T-helper 2 cell (primary cell): Measurements from ENCODE around the gene CCDC69.
A peak's percentile ranks its signal among the peaks of the same experiment; 100 is the strongest.

Experiments
- DNase-seq, 5 experiments: peaks; one replicate each; pipeline versions ENCODE4 v3.0.0 to v3.0.0-alpha.2; 2012 to 2022

CCDC69 gene

DNA sequence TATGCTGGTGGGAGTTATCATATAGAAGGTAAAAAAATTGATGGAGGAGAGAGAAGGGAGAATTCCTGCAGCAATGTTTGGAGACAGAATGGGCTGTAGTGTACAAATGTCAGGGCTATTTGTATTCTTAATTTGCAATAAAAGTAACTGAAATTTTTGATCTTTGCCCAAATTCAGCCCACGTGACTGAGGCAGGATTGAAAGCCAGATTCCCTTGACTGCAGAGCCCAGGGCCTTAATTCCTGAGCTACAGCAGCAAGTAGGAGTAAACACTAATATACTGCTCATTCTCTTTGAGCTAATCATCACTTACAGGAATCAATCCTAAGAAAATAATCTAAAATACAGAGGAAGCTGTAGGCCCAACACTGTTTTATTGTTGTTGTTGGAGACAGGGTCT is 61.1 kb downstream of the CCDC69 start:
- no peak for DNase-seq

GRCh38 chr5:151159649-151160373 is 64.1 kb downstream of the CCDC69 start:
- no peak for DNase-seq

DNA sequence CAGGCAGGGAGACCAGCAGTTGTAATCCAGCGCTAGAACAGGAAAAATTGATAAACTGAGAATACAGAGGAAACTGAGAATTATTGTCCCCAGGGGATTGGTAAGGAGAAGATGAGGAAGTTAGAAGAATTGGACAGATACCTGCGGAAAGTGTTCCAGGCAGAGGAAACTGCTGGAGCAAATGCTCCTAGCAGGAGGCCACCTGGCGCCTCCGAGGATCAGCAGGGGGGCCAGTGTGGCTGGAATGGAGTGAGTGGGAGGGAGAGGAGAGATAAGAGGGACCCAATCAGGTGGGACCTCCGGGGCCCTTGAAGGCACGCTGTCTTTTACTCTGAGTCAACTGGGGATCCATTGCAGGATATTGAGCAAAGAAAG is 65.6 kb downstream of the CCDC69 start:
- no peak for DNase-seq

- DNase-seq = peak; percentile 55 to 81 (median 63)
Measured at GRCh38 chr5:151157426-151158286, 66.2 kb downstream of the CCDC69 start, which contains the start of gene ANXA6. Gene ANXA6 (minus strand): TSS chr5:151157779. CDS start chr5:151147901, 9,878 bp downstream.

GRCh38 chr5:151156507-151157420 is 67.1 kb downstream of the CCDC69 start:
- DNase-seq = peak in 1 of 5 experiments; percentile 58

DNA sequence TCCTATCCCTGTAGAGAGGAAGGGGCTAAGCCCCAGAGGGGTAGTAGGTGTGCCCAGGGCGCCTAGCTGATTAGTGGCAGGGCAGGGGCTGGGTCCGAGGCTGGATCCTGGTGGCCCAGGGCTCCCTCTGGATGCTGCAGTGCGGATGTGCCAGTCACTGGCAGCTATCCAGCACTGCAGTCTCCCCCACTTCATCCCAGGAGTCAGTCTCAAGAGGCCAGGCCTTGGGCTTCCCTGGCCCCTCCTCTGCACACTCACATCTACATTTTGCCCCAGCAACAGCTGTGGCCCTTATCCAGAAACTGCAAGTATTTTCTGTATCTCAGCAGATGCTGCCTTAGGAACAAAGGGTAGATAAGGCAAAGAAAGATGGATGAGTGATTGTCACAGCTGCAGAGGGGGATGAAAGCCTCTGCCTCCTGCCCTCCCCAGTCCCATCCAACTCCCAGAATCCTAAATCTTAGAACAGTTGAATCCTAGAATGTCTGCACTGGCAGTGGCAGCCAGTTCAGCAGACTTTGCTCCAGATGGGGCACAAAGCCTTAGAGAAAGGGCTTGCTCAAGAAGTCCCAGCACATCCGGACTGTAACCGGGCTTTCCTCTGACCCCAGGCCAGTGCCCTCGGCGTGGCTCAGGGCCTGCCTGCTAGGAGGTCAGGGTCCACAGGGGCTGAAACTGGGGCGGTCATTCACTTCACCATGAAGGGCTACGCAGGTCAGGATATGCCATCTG is 68.0 kb downstream of the CCDC69 start:
- DNase-seq = peak in 1 of 5 experiments; percentile 61

- DNase-seq = peak in 3 of 5 experiments; percentile 59 to 86 (median 70)
Measured at GRCh38 chr5:151154931-151155774, 68.7 kb downstream of the CCDC69 start.

- peak in 1 of 5 experiments; percentile 64 for DNase-seq
Measured at GRCh38 chr5:151153766-151154272, 70.1 kb downstream of the CCDC69 start.

DNA sequence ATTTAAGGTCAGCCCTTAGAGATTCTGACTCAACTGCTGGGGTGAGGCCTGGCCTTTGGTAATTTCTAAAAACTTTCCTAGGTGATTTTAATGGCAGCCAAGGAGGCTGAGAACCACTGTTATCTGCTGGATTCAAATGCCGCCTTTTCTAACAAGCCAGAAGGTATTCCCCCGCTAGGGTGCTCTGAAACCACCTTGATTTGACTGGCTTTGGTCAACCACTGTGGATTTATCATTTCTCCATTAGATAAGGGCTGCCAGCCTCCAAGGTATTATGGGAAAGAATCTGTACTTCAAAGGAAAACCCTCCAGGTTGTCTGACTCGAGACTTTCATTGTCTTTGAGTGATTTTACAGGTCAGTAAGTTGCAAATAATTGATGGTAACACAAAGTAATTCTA is 70.6 kb downstream of the CCDC69 start:
- peak in 1 of 5 experiments; percentile 37 for DNase-seq

DNA sequence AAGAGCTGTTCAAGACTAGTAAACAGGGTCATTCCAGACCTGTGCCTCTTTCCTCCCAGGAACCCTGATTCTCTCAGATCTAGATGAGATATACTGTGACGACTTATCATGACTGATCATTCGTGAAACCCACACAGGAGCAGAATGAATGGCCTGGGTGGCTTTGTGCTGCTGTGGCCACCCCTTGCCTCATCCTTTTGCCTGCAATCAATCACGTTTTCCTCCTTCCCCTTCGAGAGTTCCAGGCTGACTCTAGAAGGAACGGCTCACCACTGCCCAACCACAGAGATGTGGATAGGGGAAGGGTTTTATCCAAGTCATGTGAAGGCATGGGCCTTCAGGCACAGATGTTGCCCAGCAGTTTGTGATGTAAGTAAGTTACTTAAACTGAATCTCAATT is 72.1 kb downstream of the CCDC69 start:
- DNase-seq = peak in 2 of 5 experiments; percentile 37 to 85

DNA sequence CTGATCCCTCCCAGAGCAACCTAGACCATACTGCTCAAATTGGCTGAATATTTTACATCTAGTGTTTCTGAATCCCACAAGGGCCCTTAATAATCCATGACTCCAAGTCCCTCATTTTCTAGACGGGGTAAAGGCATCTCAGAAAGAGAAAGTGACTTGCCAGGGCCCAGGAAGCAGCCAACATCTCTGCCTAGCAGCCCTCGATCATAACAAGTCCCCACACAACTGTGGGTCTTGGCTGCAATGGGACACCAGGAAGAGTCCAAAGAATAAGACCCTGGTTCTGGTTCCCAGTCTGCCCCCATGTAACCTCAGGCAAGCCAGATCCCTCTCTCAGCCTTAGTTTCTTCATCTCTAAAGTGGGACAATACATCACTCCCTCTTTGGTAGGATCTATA is 72.6 kb downstream of the CCDC69 start:
- DNase-seq = peak in 1 of 5 experiments; percentile 41

GRCh38 chr5:151150471-151151262 is 73.2 kb downstream of the CCDC69 start:
- DNase-seq = peak in 4 of 5 experiments; percentile 30 to 90 (median 70)

GRCh38 chr5:151148583-151148982 is 75.3 kb downstream of the CCDC69 start:
- DNase-seq = peak in 2 of 5 experiments; percentile 22 to 55

DNA sequence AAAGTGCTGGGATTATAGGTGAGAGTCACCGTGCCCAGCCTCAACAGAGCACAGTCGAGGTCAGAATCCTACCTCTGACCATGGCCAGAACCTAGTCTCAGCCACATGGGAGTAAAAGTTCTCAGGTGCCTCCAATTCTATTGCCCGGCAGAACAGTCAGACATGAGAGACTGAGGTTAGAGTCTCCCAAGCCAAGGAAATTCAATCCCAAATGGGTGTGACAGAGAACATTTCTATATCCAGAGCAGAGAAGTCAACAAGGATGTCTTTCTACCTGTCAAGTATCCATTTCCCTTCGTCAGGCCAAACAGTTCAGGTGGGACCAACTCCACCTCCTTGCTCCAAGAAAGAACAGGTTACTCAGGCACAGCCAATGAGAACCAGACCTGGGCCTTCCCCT is 76.9 kb downstream of the CCDC69 start:
- no peak for DNase-seq

DNA sequence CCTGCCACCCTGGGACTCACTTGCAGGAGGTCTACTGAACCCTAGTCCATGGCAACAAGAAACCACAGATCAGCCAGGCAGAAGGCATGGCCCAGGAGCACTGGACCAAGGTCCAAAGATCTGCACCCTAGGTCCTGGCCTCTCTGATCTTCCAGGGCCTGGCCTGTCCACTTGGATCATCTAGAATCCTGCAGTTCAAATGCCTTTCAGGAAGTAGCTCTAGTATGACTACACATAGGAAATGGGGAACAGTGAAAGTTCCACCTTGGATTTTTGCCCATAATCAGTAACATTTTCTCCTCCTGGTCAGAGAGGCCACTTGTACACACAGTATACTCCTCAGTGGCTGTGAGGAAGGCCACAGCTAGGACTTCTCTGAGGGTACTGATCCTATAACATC is 77.8 kb downstream of the CCDC69 start:
- no peak for DNase-seq

GRCh38 chr5:151144922-151145321 is 79.0 kb downstream of the CCDC69 start:
- no peak for DNase-seq

DNA sequence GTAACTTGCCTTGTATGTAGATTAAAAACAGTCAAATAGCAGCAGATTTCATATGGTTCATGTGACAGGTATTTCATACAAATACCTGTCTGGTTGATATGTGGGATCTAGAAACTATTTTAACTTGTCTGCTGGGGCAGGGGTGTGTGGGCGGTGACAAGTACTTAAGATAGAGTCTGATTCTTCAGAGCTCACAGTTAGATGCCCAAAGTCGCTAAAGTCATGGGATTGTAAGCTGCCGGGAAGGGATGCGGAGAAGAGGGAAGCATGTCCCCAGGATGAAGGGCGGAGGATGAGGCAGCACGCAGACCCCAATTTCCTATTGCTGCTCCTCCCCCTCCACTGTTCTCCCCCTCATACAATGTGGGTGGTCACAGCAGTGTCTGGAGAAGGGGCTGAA is 79.6 kb downstream of the CCDC69 start:
- DNase-seq = no peak

DNA sequence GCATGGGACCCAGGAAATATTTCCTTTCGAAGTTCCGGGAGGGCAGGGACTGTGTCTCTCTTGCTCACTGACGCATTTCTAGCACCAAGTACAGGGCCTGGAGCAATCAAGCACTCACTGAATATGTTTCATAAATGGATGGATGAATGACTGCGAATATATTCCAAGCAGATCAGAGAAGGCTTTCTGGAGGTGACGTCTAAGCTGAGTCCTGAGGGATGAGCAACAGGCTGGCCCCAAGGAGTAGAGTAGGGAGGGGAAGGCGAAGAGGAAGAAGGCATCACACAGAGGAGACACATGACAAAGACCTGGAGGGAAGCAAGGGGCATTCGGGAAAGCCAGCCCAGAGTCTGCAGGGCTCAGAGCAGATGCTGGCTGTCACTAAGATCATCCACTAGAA is 80.2 kb downstream of the CCDC69 start:
- no peak for DNase-seq

DNA sequence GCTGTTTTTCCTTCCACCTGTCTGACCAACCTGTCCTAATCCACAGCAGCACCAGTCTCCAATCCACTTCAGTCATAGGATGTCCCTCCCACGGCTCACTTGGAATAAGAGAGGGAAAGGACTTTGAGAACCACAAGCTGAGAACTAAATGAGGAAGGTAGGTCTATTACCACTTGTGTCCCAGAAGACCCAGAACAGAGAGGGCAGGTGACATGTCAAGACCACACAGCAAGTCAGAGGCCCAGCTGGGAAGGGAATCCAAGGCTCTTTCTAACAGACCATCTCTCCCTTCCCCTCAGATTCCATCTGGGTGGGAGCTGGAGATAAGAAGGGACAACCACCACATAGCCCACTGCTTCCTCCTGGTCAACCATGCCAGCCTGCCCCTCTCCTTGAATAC is 81.0 kb downstream of the CCDC69 start:
- no peak for DNase-seq

- peak in 4 of 5 experiments; percentile 30 to 73 (median 45) for DNase-seq
Measured at GRCh38 chr5:151141535-151141934, 82.4 kb downstream of the CCDC69 start.
